Stimulated activated CD8-positive, alpha-beta memory T cell treated with anti-CD3 and anti-CD28 coated beads, Interleukin-15, amount 100 ng/mL, for 48 hours (primary cell): ENCODE measurements around the gene AJUBA.
"Not testable (repeated sequence)": the region's sequence is repeated elsewhere in the genome, so short reads cannot be mapped to it uniquely, and the experiment has no call there.

Source experiments
- DNase-seq, 2 donors: peaks; one replicate each; pipeline ENCODE4 v3.0.0-alpha.2; 2020; ENCODE audit warnings: low read depth in 2 of 2

Gene AJUBA

GRCh38 chr14:22979748-22980392 lies 2.5 kb downstream of the AJUBA start:
- no peak for DNase-seq

GRCh38 chr14:22978981-22979671 lies 3.2 kb downstream of the AJUBA start:
- DNase-seq, result no peak

GRCh38 chr14:22978487-22978837 lies 3.9 kb downstream of the AJUBA start:
- DNase-seq, result no peak

- DNase-seq, result no peak
Measured at GRCh38 chr14:22977684-22978486, 4.5 kb downstream of the AJUBA start.

- DNase-seq, result no peak
Measured at GRCh38 chr14:22977434-22977683, 5.0 kb downstream of the AJUBA start.

- DNase-seq, result no peak
Measured at GRCh38 chr14:22976620-22977433, 5.5 kb downstream of the AJUBA start.

- DNase-seq, result no peak
Measured at GRCh38 chr14:22974530-22975313, 7.6 kb downstream of the AJUBA start.

GRCh38 chr14:22973217-22974032 lies 8.9 kb downstream of the AJUBA start:
- no peak for DNase-seq

- no peak for DNase-seq
Measured at GRCh38 chr14:22972313-22972930, 9.9 kb downstream of the AJUBA start.

GRCh38 chr14:22971152-22971551 lies 11.2 kb downstream of the AJUBA start:
- DNase-seq, result no peak

- no peak for DNase-seq
Measured at GRCh38 chr14:22966783-22967269, 15.5 kb downstream of the AJUBA start.

- not testable (repeated sequence) for DNase-seq
Measured at GRCh38 chr14:22965916-22966782, 16.2 kb downstream of the AJUBA start.

GRCh38 chr14:22962061-22962676 lies 20.2 kb downstream of the AJUBA start:
- no peak for DNase-seq

GRCh38 chr14:22955702-22956569 lies 26.4 kb downstream of the AJUBA start:
- DNase-seq, result no peak

GRCh38 chr14:22952418-22952817 lies 29.9 kb downstream of the AJUBA start:
- no peak for DNase-seq

- not testable (repeated sequence) for DNase-seq
Measured at GRCh38 chr14:22951795-22952194, 30.6 kb downstream of the AJUBA start.

- no peak for DNase-seq
Measured at GRCh38 chr14:22945642-22946041, 36.7 kb downstream of the AJUBA start.

- no peak for DNase-seq
Measured at GRCh38 chr14:22939684-22940083, 42.7 kb downstream of the AJUBA start.
